HG03469 (cell line): ENCODE measurements around the gene CENPA.
"Not testable (repeated sequence)": the region's sequence is repeated elsewhere in the genome, so short reads cannot be mapped to it uniquely, and the experiment has no call there.

ENCODE experiments used
- ATAC-seq: cut with Tn5 transposase; IDR thresholded peaks from one replicate; pipeline ENCODE4 v1.9.1; 2021; ENCODE audit warnings: mild to moderate bottlenecking, moderate library complexity, moderate number of reproducible peaks; ENCODE audit not compliant: unreplicated experiment

CENPA gene

GRCh38 chr2:26759845-26760244, 26.0 kb upstream of the CENPA start:
- ATAC-seq: no peak

- not testable (repeated sequence) for ATAC-seq
These were observed 24.9 kb upstream of the CENPA start for GRCh38 chr2:26760991-26761390.

- no peak for ATAC-seq
These were observed 22.8 kb upstream of the CENPA start for GRCh38 chr2:26763019-26763418.

GRCh38 chr2:26764078-26764887, 21.6 kb upstream of the CENPA start, which contains the start of gene SLC35F6:
SLC35F6 (plus strand) TSS chr2:26764284; CDS start chr2:26764350, 66 bp downstream.
- ATAC-seq: no peak

- no peak for ATAC-seq
These were observed 20.9 kb upstream of the CENPA start for GRCh38 chr2:26764906-26765305.

- no peak for ATAC-seq
These were observed 20.2 kb upstream of the CENPA start for GRCh38 chr2:26765475-26766200.

GRCh38 chr2:26767129-26767528, 18.7 kb upstream of the CENPA start:
- ATAC-seq: no peak

GRCh38 chr2:26767894-26768487, 17.9 kb upstream of the CENPA start:
- no peak for ATAC-seq

GRCh38 chr2:26768759-26769088, 17.1 kb upstream of the CENPA start:
- no peak for ATAC-seq

- no peak for ATAC-seq
These were observed 16.6 kb upstream of the CENPA start for GRCh38 chr2:26769089-26769761.

- ATAC-seq: no peak
These were observed 14.8 kb upstream of the CENPA start for GRCh38 chr2:26770986-26771586.

GRCh38 chr2:26772064-26773001, 13.5 kb upstream of the CENPA start:
- ATAC-seq: no peak

GRCh38 chr2:26776195-26776800, 9.6 kb upstream of the CENPA start:
- ATAC-seq: no peak

- ATAC-seq: no peak
These were observed 7.8 kb upstream of the CENPA start for GRCh38 chr2:26778098-26778497.

- ATAC-seq: no peak
These were observed 7.3 kb upstream of the CENPA start for GRCh38 chr2:26778507-26778906.

GRCh38 chr2:26780203-26780760, 5.6 kb upstream of the CENPA start:
- ATAC-seq: no peak

- no peak for ATAC-seq
These were observed 2.8 kb upstream of the CENPA start for GRCh38 chr2:26782876-26783704.

- no peak for ATAC-seq
These were observed 1.2 kb upstream of the CENPA start for GRCh38 chr2:26784570-26785234.
